Heart right ventricle (tissue), 16 donors: ENCODE data around the gene UBL3. TPM values are rescaled to one million over a fixed set of nuclear protein-coding genes. Genes with fewer than 3 reads are reported as not detected.
A peak's percentile ranks its signal among the peaks of the same experiment; 100 is the strongest.

Source experiments
- ATAC-seq, 8 donors: fragments of 200-7000 bp; cut with Tn5 transposase; one replicate each; pipeline ENCODE4 v1.9.1; 2020; ENCODE audit warnings: mild to moderate bottlenecking in 8 of 8, moderate library complexity in 8 of 8, moderate number of reproducible peaks in 1 of 8
- DNase-seq, 2 donors: peaks; one replicate each; pipeline ENCODE4 v3.0.0-alpha.2; 2020
- H3K27ac ChIP-seq, 10 donors: fragments of 200-600 bp; sonication (generic) in 2 of 10; one replicate each; pipeline versions ENCODE4 v1.5.0 to v1.8.0; 2020 to 2022; ENCODE audit warnings: mild to moderate bottlenecking in 3 of 10
- H3K27me3 ChIP-seq, 7 donors: fragments of 200-600 bp; one replicate each; pipeline ENCODE4 v1.8.0; 2021 to 2022; ENCODE audit warnings: mild to moderate bottlenecking in 2 of 7
- H3K36me3 ChIP-seq, 9 donors: fragments of 200-600 bp; sonication (generic) in 1 of 9; one replicate each; pipeline versions ENCODE4 v1.5.0 to v1.8.0; 2020 to 2022; ENCODE audit warnings: mild to moderate bottlenecking in 2 of 9
- H3K4me1 ChIP-seq, 9 donors: fragments of 200-600 bp; sonication (generic) in 1 of 9; one replicate each; pipeline versions ENCODE4 v1.5.0 to v1.8.0; 2020 to 2022; ENCODE audit warnings: mild to moderate bottlenecking in 4 of 9
- H3K4me3 ChIP-seq, 10 donors: fragments of 200-600 bp; sonication (generic) in 2 of 10; one replicate each; pipeline versions ENCODE4 v1.5.0 to v1.8.0; 2020 to 2022; ENCODE audit warnings: mild to moderate bottlenecking in 7 of 10, moderate library complexity in 2 of 10
- H3K9me3 ChIP-seq, 11 donors: fragments of 200-600 bp in 10 of 11; sonication (generic) in 2 of 11; one replicate each; pipeline versions ENCODE4 v1.5.0 to v1.8.0; 2013 to 2022; ENCODE audit warnings: mild to moderate bottlenecking in 2 of 11, control low read depth in 1 of 11, moderate library complexity in 1 of 11
- WGBS, 2 donors: extraction: QIAGEN DNeasy Blood & Tissue Kit; methylation state at CpG; one replicate each; pipeline ENCODE4 v1.1.7; 2013; ENCODE audit warnings: inconsistent platforms in 1 of 2; 5-methylcytosine and 5-hydroxymethylcytosine counted together
- intact Hi-C, 10 donors: fragments of 100-400 bp; cut with DNase I; formaldehyde crosslinking; loops; one replicate each; pipeline versions ENCODE4 v1.11.1 to v1.14.2; 2022
- long read RNA-seq, 3 donors: library from polyadenylated mRNA; unstranded; transcript quantifications; one replicate each; pipeline ENCODE4 v2.0.0, GENCODE V29; 2020 to 2021
- polyA plus RNA-seq, 2 donors: library from polyadenylated mRNA; stranded (reverse); fragments of 200-250 nt; gene quantifications; one replicate each; pipeline ENCODE4 v1.2.3, GENCODE V29; 2013
- total RNA-seq, 10 donors: library from RNA; stranded (reverse); fragmentation: NEBNext Ultra II Directional in 3 of 10; extraction: Animal tissue kit (Norgen Biotek cat#: 25700) in 3 of 10; gene quantifications; one replicate each; pipeline versions ENCODE4 v1.2.1 to v1.2.4, GENCODE V29; 2021 to 2023
- TF ChIP-seq, protein P1 (sequence below), 9 donors: fragments of 200-600 bp; sonication (generic) in 2 of 9; IDR thresholded peaks; one replicate each; pipeline versions ENCODE4 v1.5.0 to v1.8.0; 2021 to 2022; ENCODE audit warnings: antibody characterized with exemption in 9 of 9, mild to moderate bottlenecking in 5 of 9, moderate library complexity in 1 of 9
- donor health status: Arrhythmogenic right ventricular cardiomyopathy.
- donor health status: ischemic (EF 13 %, LVEDD 7.1; RV severe dilation, severe dysfunction).
- donor health status: healthy with polysubstance abuse.
- donor health status: DM: no; HTN: yes; CAD: no.
- donor health status: DM: no; HTN: no; CAD: no.
- donor health status: ischemic (EF 25% LVEDD 6.9; RV normal size, moderate dysfunction).
- donor health status: ischemic (EF 25% LVEDD 5.7; RV mildly dilated, moderate dysfunction).
- donor health status: healthy.
- donor health status: DM: yes; HTN: yes; CAD: no.
- donor health status: Ischemic cardiomyopathy.
- donor health status: ischemic (EF 35%, LVEDD 5.7; RV mildly dilated, moderate dysfunction).
- donor health status: nonischemic (EF 11% LVEDD 7.7; RV severe dilation, severe dysfunction).
- donor health status: DM: yes; HTN: yes; CAD: no.
- donor health status: PGD.
- donor health status: ischemic (EF 29% LVEDD 5.4; RV normal size, mild dysfunction).
- donor health status: nonischemic (EF 23%, LVEDD 6.1; RV moderate dilation, normal function).

The UBL3 gene, protein sequence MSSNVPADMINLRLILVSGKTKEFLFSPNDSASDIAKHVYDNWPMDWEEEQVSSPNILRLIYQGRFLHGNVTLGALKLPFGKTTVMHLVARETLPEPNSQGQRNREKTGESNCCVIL
- total RNA-seq, result 10 to 100 TPM; 18.3 to 24.3 (median 21.0) TPM
- 10 to 100 TPM in 1 of 2 donors, 1 to 10 TPM in 1; 6.7 to 12.1 TPM for polyA plus RNA-seq
- long read RNA-seq, donor 1, full-length matches to known transcripts, result 78 of 84 reads
- long read RNA-seq, donor 1, partial matches to known transcripts, result 4 of 84 reads
- long read RNA-seq, donor 1, other reads (novel, unspliced or antisense), result 2 of 84 reads
- long read RNA-seq, donor 2, full-length matches to known transcripts, result 83 of 89 reads
- long read RNA-seq, donor 2, partial matches to known transcripts, result 5 of 89 reads
- long read RNA-seq, donor 2, other reads (novel, unspliced or antisense), result 1 of 89 reads
- long read RNA-seq, donor 3, full-length matches to known transcripts, result 26 of 28 reads
- long read RNA-seq, donor 3, partial matches to known transcripts, result 1 of 28 reads
- long read RNA-seq, donor 3, other reads (novel, unspliced or antisense), result 1 of 28 reads

DNA sequence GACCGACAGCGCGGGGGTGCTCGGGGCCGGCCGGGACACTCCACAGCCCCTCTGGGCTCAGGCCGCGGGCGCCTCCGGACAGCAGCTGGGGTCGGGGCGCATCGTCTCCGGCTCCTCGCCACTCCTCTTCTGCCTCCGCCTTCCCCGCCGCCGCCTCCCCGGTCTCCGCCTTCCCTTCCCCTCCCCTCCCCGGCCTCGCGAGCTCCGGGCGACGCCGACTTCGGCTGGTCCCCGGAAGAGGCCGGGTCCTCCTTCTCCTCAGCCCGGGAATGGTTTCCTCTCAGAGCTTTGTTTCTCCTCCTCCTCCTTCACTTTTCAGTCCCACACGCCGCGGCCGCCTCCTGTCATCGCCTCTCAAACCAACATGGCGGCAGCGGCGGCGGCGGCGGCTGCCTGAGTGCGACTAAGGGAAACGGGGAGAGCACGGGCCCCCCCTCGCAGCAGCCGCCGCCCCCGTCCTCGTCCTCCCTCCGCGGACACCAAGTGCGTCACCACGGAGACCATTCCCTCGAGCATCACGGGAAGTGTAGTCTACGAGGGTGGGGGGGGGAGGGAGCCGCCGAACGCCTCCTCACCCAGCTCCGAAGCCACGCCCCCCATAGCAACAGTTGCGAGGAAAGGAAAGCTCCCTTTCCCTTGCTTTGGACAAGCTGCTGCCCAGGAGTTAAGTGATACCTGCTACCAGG is at the start of gene UBL3:
UBL3 (minus strand) TSS at position 405 of the 686 bp plus-strand sequence. CDS start 1,079 bp downstream, outside the sequence.
- Histone ChIP-seq H3K4me1 (peaks cover 0 to 40% (median 19%) of the 10 kb centered on the region in 9 donors), H3K27ac (peak within 1 kb of the TSS; percentile 94 to 99 (median 98)), H3K9me3 (no peaks in the 10 kb centered on the region), H3K27me3 (no peaks in the 10 kb centered on the region), H3K36me3 (no peaks in the 10 kb centered on the region), H3K4me3 (peak within 1 kb of the TSS; percentile 62 to 98 (median 92))
- intact Hi-C loops, result loop anchor here in 4 of 10 donors (2.0 to 10.0 kb wide), 3 partner anchors 72 to 346 kb away; no protein-coding TSS in a partner anchor
- DNase-seq (peak; percentile 96 to 97), ATAC-seq (peak; percentile 95 to 99 (median 98))
- TF ChIP-seq, protein P1, sequence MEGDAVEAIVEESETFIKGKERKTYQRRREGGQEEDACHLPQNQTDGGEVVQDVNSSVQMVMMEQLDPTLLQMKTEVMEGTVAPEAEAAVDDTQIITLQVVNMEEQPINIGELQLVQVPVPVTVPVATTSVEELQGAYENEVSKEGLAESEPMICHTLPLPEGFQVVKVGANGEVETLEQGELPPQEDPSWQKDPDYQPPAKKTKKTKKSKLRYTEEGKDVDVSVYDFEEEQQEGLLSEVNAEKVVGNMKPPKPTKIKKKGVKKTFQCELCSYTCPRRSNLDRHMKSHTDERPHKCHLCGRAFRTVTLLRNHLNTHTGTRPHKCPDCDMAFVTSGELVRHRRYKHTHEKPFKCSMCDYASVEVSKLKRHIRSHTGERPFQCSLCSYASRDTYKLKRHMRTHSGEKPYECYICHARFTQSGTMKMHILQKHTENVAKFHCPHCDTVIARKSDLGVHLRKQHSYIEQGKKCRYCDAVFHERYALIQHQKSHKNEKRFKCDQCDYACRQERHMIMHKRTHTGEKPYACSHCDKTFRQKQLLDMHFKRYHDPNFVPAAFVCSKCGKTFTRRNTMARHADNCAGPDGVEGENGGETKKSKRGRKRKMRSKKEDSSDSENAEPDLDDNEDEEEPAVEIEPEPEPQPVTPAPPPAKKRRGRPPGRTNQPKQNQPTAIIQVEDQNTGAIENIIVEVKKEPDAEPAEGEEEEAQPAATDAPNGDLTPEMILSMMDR (IDR thresholded peaks at IDR 0.05), result no peak
- 0 to 1% methylated on average over 59 to 64 of the region's 64 CpGs for WGBS, 2 donors

DNA sequence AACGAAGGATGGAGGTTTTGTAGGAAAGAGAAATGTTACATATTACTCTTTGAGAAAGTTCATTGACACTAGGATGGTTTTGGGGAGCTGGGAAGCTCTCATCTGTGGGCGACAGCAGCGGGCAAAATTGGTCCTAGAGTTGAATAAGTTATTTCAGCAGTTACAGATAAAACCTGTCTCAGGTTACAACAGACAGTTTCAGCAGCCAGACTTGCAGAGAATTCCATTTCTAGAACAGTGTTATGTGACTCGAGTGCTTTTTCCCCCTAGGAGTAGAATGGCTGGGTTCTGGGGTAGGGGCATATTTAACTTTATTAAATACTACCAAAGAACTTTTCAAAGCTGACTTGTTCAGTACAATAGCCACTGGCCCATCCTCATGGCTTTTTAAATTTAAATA is 46.7 kb upstream of the UBL3 start:
- no peaks in the 10 kb centered on the region for H3K36me3 ChIP-seq
- intact Hi-C loops, result no loop called here
- 52 to 54% methylated on average over 4 of the region's 4 CpGs for WGBS, 2 donors
- H3K9me3 ChIP-seq, result peaks cover 0 to 10% (median 0%) of the 10 kb centered on the region in 11 donors
- TF ChIP-seq, protein P1 (IDR thresholded peaks at IDR 0.05), result no peak
- H3K4me1 ChIP-seq, result peaks cover 0 to 7% (median 0%) of the 10 kb centered on the region in 9 donors
- H3K27me3 ChIP-seq, result peaks cover 0 to 21% (median 0%) of the 10 kb centered on the region in 7 donors
- ATAC-seq (no peak), DNase-seq (no peak)
- H3K27ac ChIP-seq, result no peak overlapping the region
- H3K4me3 ChIP-seq, result no peak overlapping the region

DNA sequence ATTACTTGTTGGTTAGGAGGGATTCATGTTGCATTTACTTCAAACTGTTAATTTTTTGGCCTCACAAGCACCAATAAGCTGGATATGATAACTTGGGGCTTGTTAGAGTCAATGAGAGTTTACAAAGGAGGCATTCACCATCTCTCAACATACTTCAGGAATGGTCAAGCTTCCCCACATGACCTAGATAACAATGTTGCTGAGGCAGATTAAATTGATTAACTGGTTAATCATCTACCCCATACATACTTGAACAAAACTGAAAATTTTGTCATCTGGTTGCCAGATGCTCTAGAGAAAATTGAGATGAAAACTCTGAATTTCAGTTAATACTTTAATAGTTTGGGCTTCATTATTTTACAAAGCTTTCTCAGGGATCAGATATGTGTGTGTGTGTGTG is 43.0 kb upstream of the UBL3 start:
- DNase-seq, result no peak
- no peaks in the 10 kb centered on the region for H3K4me1 ChIP-seq
- no peaks in the 10 kb centered on the region for H3K9me3 ChIP-seq
- intact Hi-C loops, result no loop called here
- TF ChIP-seq, protein P1 (IDR thresholded peaks at IDR 0.05), result no peak
- peaks cover 0 to 7% (median 0%) of the 10 kb centered on the region in 7 donors for H3K27me3 ChIP-seq
- no peak for ATAC-seq
- H3K4me3 ChIP-seq, result no peak overlapping the region
- H3K36me3 ChIP-seq, result no peaks in the 10 kb centered on the region
- no peak overlapping the region for H3K27ac ChIP-seq

- TF ChIP-seq, protein P1 (IDR thresholded peaks at IDR 0.05), result no peak
- Histone ChIP-seq H3K4me3 (no peak overlapping the region), H3K27ac (no peak overlapping the region), H3K36me3 (no peaks in the 10 kb centered on the region), H3K27me3 (no peaks in the 10 kb centered on the region), H3K4me1 (no peaks in the 10 kb centered on the region), H3K9me3 (no peaks in the 10 kb centered on the region)
- intact Hi-C loops, result no loop called here
- WGBS, 2 donors, result 70 to 75% methylated on average over 10 of the region's 10 CpGs
- no peak for DNase-seq
- no peak for ATAC-seq
Observed at GRCh38 chr13:29892151-29892550, 41.7 kb upstream of the UBL3 start.
